Measurements from ENCODE around the gene VAX1.
"Not testable (repeated sequence)": the region's sequence is repeated elsewhere in the genome, so short reads cannot be mapped to it uniquely, and the experiment has no call there.

VAX1 gene

GRCh38 chr10:117137911-117138642 lies at the start of gene VAX1:
TSS of gene VAX1 (minus strand) at chr10:117138270. CDS start at chr10:117138056, 214 bp downstream.
- DNase-seq, result no peak

GRCh38 chr10:117186832-117187615 lies 49.0 kb upstream of the VAX1 start:
- DNase-seq, result no peak

GRCh38 chr10:117185817-117186216 lies 47.7 kb upstream of the VAX1 start:
- not testable (repeated sequence) for DNase-seq

- DNase-seq, result no peak
Observed at GRCh38 chr10:117184821-117185220, 46.8 kb upstream of the VAX1 start.

GRCh38 chr10:117184296-117184695 lies 46.2 kb upstream of the VAX1 start:
- DNase-seq, result no peak

- no peak for DNase-seq
Observed at GRCh38 chr10:117178190-117178589, 40.1 kb upstream of the VAX1 start.

- peak; percentile 84 for DNase-seq
Observed at GRCh38 chr10:117175901-117176534, 37.9 kb upstream of the VAX1 start.

- DNase-seq, result peak; percentile 19
Observed at GRCh38 chr10:117175215-117175900, 37.3 kb upstream of the VAX1 start.

- peak; percentile 81 for DNase-seq
Observed at GRCh38 chr10:117174439-117175214, 36.6 kb upstream of the VAX1 start.

GRCh38 chr10:117170244-117170643 lies 32.2 kb upstream of the VAX1 start:
- DNase-seq, result no peak

- peak; percentile 40 for DNase-seq
Observed at GRCh38 chr10:117169480-117169879, 31.4 kb upstream of the VAX1 start.

GRCh38 chr10:117168729-117169128 lies 30.7 kb upstream of the VAX1 start:
- DNase-seq, result no peak

- DNase-seq, result peak; percentile 57
Observed at GRCh38 chr10:117167789-117168674, 30.0 kb upstream of the VAX1 start.

- no peak for DNase-seq
Observed at GRCh38 chr10:117167346-117167788, 29.3 kb upstream of the VAX1 start.

- DNase-seq, result no peak
Observed at GRCh38 chr10:117166418-117167345, 28.6 kb upstream of the VAX1 start.

- peak; percentile 65 for DNase-seq
Observed at GRCh38 chr10:117165538-117166417, 27.7 kb upstream of the VAX1 start.

- peak; percentile 37 for DNase-seq
Observed at GRCh38 chr10:117164592-117165537, 26.8 kb upstream of the VAX1 start.
